Bronchial smooth muscle cell (primary cell): ENCODE data around the gene FAM83E. TPM values are rescaled to one million over a fixed set of nuclear protein-coding genes. Genes with fewer than 3 reads are reported as not detected.

Experiments used
- total RNA-seq: library from RNA; depleted of rRNA; stranded (reverse); fragments of >200 nt; gene quantifications from 2 replicates; pipeline ENCODE4 v1.2.1, GENCODE V29; 2014

The FAM83E gene
- total RNA-seq: 0.34 and 0.63 TPM in 2 replicates

DNA sequence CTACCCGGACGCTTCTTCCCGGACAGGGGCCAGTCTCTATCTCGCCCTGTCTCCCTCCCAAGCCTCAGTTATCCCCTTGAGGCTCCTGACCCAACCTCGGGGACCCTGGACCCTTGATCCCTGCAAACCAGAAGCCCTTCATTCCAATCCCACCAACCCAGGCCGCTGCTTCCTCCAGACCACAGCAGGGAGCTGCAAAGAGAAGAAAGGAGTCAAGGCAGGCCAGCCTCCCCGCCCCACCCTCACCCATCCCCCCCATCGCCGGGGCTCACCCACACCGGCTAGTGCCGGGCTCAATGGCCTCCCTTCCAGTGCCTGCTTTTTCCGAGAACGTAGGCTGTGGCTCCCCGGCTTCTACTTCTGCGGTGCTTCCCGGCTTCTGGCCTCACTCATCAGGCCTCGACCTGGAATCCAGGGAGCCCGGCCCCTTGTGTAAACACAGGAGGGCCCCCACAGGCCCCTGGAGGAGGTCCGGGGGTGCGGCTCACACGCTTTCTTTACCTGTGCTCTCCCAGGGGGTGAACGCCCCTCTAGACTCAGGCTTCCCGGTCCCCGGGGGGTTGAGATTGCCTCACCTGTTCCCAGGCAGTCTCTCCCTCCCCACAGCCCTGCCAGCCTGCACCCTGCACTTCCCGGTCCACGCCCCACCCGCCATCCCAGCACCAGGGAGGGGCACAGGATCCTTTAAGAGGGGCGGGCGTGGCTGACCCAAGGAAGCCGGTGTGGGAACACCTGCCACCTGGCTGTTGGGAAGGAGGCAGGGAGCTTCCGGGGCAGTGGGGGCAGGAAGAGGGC, at the start of gene FAM83E:
Gene FAM83E, minus strand, starts transcription at position 641 of the 795 bp plus-strand sequence. CDS start 1,704 bp downstream, outside the sequence.

DNA sequence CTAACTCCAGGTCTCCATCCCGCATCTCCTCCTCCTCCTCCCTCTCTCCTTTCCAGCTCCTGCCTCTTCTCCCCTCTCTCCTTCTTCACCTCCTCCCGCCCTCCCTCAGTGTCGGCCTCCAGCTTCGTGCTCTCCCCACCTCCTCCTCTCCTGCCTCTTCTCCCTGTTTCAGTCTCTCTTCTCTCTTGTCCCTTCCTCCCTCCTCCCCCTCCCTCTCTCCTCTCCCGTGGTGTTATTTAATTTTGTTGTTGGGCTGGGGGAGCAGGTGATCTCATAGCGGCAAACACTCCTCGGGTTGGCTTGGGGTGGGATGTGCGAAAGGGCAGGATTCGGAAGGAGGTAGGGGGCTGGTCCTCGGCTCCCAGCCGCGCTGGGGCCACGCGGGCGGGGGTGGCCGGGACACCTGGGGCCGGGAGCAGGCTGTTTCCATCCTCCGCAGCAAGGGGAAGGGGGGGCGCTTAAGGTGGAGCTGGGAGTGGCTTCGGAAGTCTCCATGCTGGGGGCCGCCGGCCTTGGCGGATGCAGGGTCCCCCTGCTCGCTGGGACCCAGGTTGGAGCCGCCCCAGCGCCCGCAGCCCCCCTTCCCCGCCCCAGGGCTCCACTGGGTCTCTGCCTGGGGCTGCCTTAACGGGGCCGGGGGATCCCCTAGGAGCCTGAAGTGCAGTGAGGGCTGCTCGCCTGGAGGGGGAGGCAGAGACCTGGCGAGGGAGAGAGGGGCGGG, 31.3 kb upstream of the FAM83E start, which contains the start of gene CA11:
Gene CA11, minus strand, starts transcription at position 187 of the 721 bp plus-strand sequence. CDS start 555 bp downstream, outside the sequence.

DNA sequence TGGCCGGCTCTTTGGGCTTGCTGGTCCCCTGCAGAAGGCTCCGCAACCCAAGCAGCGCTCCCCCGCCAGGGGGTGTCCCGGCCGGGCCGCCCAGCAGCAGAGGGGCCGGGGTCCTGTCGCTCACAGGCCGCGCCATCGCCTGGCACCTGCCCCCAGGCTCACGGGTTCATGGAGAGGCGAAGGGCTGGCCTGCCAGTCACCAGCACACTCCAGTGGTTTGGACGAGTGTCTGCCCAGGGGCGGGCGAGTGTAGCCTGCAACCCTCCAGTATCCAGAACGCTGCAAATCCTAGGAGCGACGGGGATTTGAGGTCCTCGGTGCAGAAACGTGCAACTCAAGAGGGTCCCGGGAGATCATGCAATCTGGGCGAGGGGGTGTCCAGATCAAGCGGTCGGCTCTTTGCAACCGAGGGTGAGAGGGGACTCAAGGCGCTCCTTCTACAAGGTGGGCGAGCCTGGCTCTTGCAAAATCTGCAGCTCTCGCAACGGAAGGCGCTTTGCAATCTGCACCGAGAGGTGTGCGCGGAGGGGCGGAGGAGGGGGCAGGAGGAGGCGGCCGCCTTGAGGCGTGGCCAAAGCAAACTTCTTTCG, 22.1 kb upstream of the FAM83E start, which contains the start of gene DBP:
Gene DBP, minus strand, starts transcription at position 521 of the 590 bp plus-strand sequence. Its CDS starts 385 bp downstream, at position 136.

DNA sequence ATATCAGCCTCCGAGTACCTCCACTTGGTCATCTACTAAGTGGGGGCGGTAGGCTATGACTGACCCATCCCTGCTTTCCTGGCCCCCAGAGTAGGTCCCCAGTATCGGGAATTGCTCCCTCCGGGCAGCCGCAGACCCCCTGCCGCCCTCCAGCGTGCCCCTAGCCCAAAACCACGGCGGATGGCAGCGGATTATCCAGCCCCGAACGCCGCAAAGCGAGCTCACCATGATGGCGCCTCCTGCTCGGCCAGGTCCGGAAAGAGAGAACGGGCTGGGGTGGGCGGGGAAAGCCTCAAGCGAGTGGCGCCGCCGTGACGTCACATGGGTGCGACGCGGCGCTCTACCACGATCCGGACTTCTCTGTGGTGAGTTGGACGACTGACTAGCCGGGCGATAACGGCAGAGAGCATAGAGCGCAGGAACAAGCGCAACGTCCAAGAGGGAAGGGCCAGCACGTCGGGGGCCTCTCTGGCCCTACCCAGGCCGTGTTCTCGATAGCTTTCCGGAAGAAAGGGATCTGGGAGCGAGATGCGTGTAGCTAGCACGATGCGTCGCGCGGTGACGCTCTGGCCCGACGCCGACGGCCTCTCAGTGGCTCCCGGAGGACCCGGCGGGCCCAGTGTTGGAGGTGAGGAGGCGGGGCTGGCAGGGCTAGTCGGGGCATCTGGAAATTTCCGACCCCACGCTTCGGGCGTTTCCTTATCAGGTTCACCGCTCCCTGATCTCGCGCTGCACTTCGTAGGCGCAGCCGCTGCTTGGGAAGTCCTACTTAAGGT, 4.2 kb upstream of the FAM83E start, which contains the start of the genes RPL18 and SPHK2:
Gene RPL18, minus strand, starts transcription at position 263 of the 776 bp plus-strand sequence. Its CDS starts 35 bp downstream, at position 228.
Gene SPHK2, plus strand, starts transcription at position 591 of the 776 bp plus-strand sequence. CDS start 1,009 bp downstream, outside the sequence.

DNA sequence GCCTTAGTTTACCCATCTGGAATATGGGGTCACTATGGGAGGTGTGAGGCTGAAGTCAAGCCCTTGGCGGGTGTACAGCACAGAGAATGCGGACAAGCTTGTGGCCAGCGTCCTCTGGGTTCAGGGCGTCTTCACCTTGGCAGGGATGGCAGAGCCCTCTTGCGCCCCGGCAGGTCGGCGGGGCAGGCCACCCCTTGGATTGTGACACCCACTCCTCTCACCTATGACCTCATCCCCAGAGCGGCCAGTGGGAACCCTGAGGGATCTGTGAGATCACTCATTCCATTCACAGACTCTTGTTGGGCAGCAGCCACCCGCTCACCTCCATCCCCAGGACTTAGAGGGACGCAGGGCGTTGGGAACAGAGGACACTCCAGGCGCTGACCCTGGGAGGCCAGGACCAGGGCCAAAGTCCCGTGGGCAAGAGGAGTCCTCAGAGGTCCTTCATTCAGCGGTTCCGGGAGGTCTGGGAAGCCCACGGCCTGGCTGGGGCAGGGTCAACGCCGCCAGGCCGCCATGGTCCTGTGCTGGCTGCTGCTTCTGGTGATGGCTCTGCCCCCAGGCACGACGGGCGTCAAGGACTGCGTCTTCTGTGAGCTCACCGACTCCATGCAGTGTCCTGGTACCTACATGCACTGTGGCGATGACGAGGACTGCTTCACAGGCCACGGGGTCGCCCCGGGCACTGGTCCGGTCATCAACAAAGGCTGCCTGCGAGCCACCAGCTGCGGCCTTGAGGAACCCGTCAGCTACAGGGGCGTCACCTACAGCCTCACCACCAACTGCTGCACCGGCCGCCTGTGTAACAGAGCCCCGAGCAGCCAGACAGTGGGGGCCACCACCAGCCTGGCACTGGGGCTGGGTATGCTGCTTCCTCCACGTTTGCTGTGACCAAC, 8.2 kb downstream of the FAM83E start, which contains the start of gene SPACA4:
Gene SPACA4, plus strand, starts transcription at position 280 of the 896 bp plus-strand sequence. Its CDS starts 237 bp downstream, at position 517.

Other genes starting within 250 kb of the FAM83E start
- gene KDELR1, start 223.5 kb downstream of the FAM83E start, total RNA-seq: 44.0 and 48.9 TPM in 2 replicates
- 0.17 and 0.63 TPM in 2 replicates for gene GRIN2D, start 221.4 kb downstream of the FAM83E start, total RNA-seq
- gene GRWD1, start 169.1 kb downstream of the FAM83E start, total RNA-seq: 8.7 and 17.1 TPM in 2 replicates
- gene KCNJ14, start 159.5 kb downstream of the FAM83E start, total RNA-seq: 0.16 and 0.26 TPM in 2 replicates
- gene CYTH2, start 145.7 kb downstream of the FAM83E start, total RNA-seq: 31.7 and 37.0 TPM in 2 replicates
- under 0.01 and 0.09 TPM in 2 replicates for gene LMTK3, start 103.2 kb downstream of the FAM83E start, total RNA-seq
- 0.16 and 0.17 TPM in 2 replicates for gene SULT2B1, start 62.9 kb downstream of the FAM83E start, total RNA-seq
- not detected in 2 replicates for gene SPACA4, start 8.3 kb downstream of the FAM83E start, total RNA-seq
- gene RPL18, start 4.1 kb upstream of the FAM83E start, total RNA-seq: 2,147 and 2,501 TPM in 2 replicates
- 4.4 and 7.1 TPM in 2 replicates for gene SPHK2, start 4.4 kb upstream of the FAM83E start, total RNA-seq
- 10.2 and 19.2 TPM in 2 replicates for gene DBP, start 22.3 kb upstream of the FAM83E start, total RNA-seq
- 3.9 and 10.1 TPM in 2 replicates for gene CA11, start 31.1 kb upstream of the FAM83E start, total RNA-seq
- gene NTN5, start 57.9 kb upstream of the FAM83E start, total RNA-seq: 0.26 TPM in 1 of 2 replicates, not detected in the other
- gene FUT2, start 80.9 kb upstream of the FAM83E start, total RNA-seq: 0.17 TPM in 1 of 2 replicates, not detected in the other
- gene MAMSTR, start 104.6 kb upstream of the FAM83E start, total RNA-seq: 0.60 and 0.79 TPM in 2 replicates
- 1.4 and 1.6 TPM in 2 replicates for gene RASIP1, start 125.5 kb upstream of the FAM83E start, total RNA-seq
- gene IZUMO1, start 131.8 kb upstream of the FAM83E start, total RNA-seq: under 0.01 TPM in 1 of 2 replicates, not detected in the other
- under 0.01 TPM in 2 replicates for gene FUT1, start 137.6 kb upstream of the FAM83E start, total RNA-seq
- gene FGF21, start 140.4 kb upstream of the FAM83E start, total RNA-seq: not detected in 2 replicates
- gene BCAT2, start 196.0 kb upstream of the FAM83E start, total RNA-seq: 22.2 and 27.1 TPM in 2 replicates
- gene HSD17B14, start 221.4 kb upstream of the FAM83E start, total RNA-seq: 5.5 and 15.9 TPM in 2 replicates